ENCODE data around the gene CABLES2. TPM values are rescaled to one million over a fixed set of nuclear protein-coding genes. Genes with fewer than 3 reads are reported as not detected.
"Not testable (repeated sequence)": the region's sequence is repeated elsewhere in the genome, so short reads cannot be mapped to it uniquely, and the experiment has no call there.

Gene CABLES2
- total RNA-seq, 1 donor from 2014 or later = 6.4 TPM

- H3K27me3 Mint-ChIP-seq (ENCODE audit: low read depth) = peaks cover 17% of the 10 kb centered on the region
- no peak overlapping the region for H3K27ac Mint-ChIP-seq (ENCODE audit: unreplicated experiment)
- H3K9me3 Mint-ChIP-seq (ENCODE audit: low read depth) = no peaks in the 10 kb centered on the region
- TF ChIP-seq CTCF (IDR thresholded peaks at IDR 0.05) = no peak
- H3K36me3 Mint-ChIP-seq (ENCODE audit: low read depth) = no peaks in the 10 kb centered on the region
- no peak for DNase-seq (ENCODE audit: low spot score)
- no peak overlapping the region for H3K4me3 Mint-ChIP-seq (ENCODE audit: unreplicated experiment)
- no peaks in the 10 kb centered on the region for H3K4me1 Mint-ChIP-seq (ENCODE audit: low read depth)
Measured at GRCh38 chr20:62428396-62429295, 21.6 kb upstream of the CABLES2 start.

GRCh38 chr20:62428002-62428372 is 20.9 kb upstream of the CABLES2 start:
- Mint-ChIP-seq H3K4me1 (ENCODE audit: low read depth) (no peaks in the 10 kb centered on the region), H3K9me3 (ENCODE audit: low read depth) (no peaks in the 10 kb centered on the region), H3K27ac (ENCODE audit: unreplicated experiment) (no peak overlapping the region), H3K36me3 (ENCODE audit: low read depth) (no peaks in the 10 kb centered on the region), H3K4me3 (ENCODE audit: unreplicated experiment) (no peak overlapping the region), H3K27me3 (ENCODE audit: low read depth) (peaks cover 16% of the 10 kb centered on the region)
- no peak for DNase-seq (ENCODE audit: low spot score)
- TF ChIP-seq CTCF (IDR thresholded peaks at IDR 0.05) = no peak

- Mint-ChIP-seq H3K36me3 (ENCODE audit: low read depth) (no peaks in the 10 kb centered on the region), H3K27me3 (ENCODE audit: low read depth) (peaks cover 16% of the 10 kb centered on the region), H3K27ac (ENCODE audit: unreplicated experiment) (no peak within 1 kb of the TSS), H3K4me3 (ENCODE audit: unreplicated experiment) (no peak within 1 kb of the TSS), H3K9me3 (ENCODE audit: low read depth) (no peaks in the 10 kb centered on the region), H3K4me1 (ENCODE audit: low read depth) (no peaks in the 10 kb centered on the region)
- TF ChIP-seq CTCF (IDR thresholded peaks at IDR 0.05) = no peak
- no peak for DNase-seq (ENCODE audit: low spot score)
Measured at GRCh38 chr20:62427172-62428001, 20.3 kb upstream of the CABLES2 start, which contains the start of gene RBBP8NL. RBBP8NL (minus strand) TSS chr20:62427539; CDS start chr20:62419647, 7,892 bp downstream.

- no peaks in the 10 kb centered on the region for H3K9me3 Mint-ChIP-seq (ENCODE audit: low read depth)
- H3K27me3 Mint-ChIP-seq (ENCODE audit: low read depth) = peaks cover 16% of the 10 kb centered on the region
- no peak overlapping the region for H3K27ac Mint-ChIP-seq (ENCODE audit: unreplicated experiment)
- no peak for TF ChIP-seq CTCF (IDR thresholded peaks at IDR 0.05)
- H3K4me1 Mint-ChIP-seq (ENCODE audit: low read depth) = no peaks in the 10 kb centered on the region
- no peaks in the 10 kb centered on the region for H3K36me3 Mint-ChIP-seq (ENCODE audit: low read depth)
- no peak overlapping the region for H3K4me3 Mint-ChIP-seq (ENCODE audit: unreplicated experiment)
- no peak for DNase-seq (ENCODE audit: low spot score)
Measured at GRCh38 chr20:62426699-62427131, 19.6 kb upstream of the CABLES2 start.

- not testable (repeated sequence) for H3K36me3 Mint-ChIP-seq (ENCODE audit: low read depth); H3K27ac Mint-ChIP-seq (ENCODE audit: unreplicated experiment); DNase-seq (ENCODE audit: low spot score); H3K4me3 Mint-ChIP-seq (ENCODE audit: unreplicated experiment); H3K9me3 Mint-ChIP-seq (ENCODE audit: low read depth); H3K4me1 Mint-ChIP-seq (ENCODE audit: low read depth)
- H3K27me3 Mint-ChIP-seq (ENCODE audit: low read depth) = peaks cover 12% of the 10 kb centered on the region
Measured at GRCh38 chr20:62426059-62426348, 18.9 kb upstream of the CABLES2 start.
